Heart left ventricle (tissue), 16 donors: ENCODE measurements around the gene PCGF3. TPM values are rescaled to one million over a fixed set of nuclear protein-coding genes. Genes with fewer than 3 reads are reported as not detected.

Experiments used
- ATAC-seq, 4 donors: fragments of 200-7000 bp; cut with Tn5 transposase; one replicate each; pipeline ENCODE4 v1.9.1; 2020 to 2022; ENCODE audit warnings: moderate library complexity in 4 of 4, mild to moderate bottlenecking in 3 of 4, moderate number of reproducible peaks in 1 of 4
- DNase-seq, 5 donors: peaks; one replicate each; pipeline ENCODE4 v3.0.0-alpha.2; 2020
- H3K27ac ChIP-seq, 12 donors: fragments of 200-600 bp; sonication (generic) in 4 of 12; one replicate each; pipeline versions ENCODE4 v1.5.0 to v1.8.0; 2016 to 2022; ENCODE audit warnings: mild to moderate bottlenecking in 2 of 12
- H3K27me3 ChIP-seq, 9 donors: fragments of 200-600 bp; sonication (generic) in 2 of 9; one replicate each; pipeline versions ENCODE4 v1.5.1 to v1.8.0; 2016 to 2022; ENCODE audit warnings: mild to moderate bottlenecking in 3 of 9
- H3K36me3 ChIP-seq, 9 donors: fragments of 200-600 bp; sonication (generic) in 2 of 9; one replicate each; pipeline versions ENCODE4 v1.5.0 to v1.8.0; 2018 to 2022; ENCODE audit warnings: mild to moderate bottlenecking in 2 of 9
- H3K4me1 ChIP-seq, 12 donors: fragments of 200-600 bp; sonication (generic) in 4 of 12; one replicate each; pipeline versions ENCODE4 v1.5.0 to v1.8.0; 2016 to 2022; ENCODE audit warnings: mild to moderate bottlenecking in 3 of 12
- H3K4me3 ChIP-seq, 12 donors: fragments of 200-600 bp; sonication (generic) in 4 of 12; one replicate each; pipeline versions ENCODE4 v1.5.0 to v1.8.0; 2017 to 2022; ENCODE audit warnings: mild to moderate bottlenecking in 9 of 12, moderate library complexity in 4 of 12
- H3K9me3 ChIP-seq, 12 donors: fragments of 200-600 bp; sonication (generic) in 4 of 12; one replicate each; pipeline versions ENCODE4 v1.5.0 to v1.8.0; 2016 to 2022; ENCODE audit warnings: mild to moderate bottlenecking in 1 of 12
- CTCF ChIP-seq, 12 donors: fragments of 200-600 bp; sonication (generic) in 4 of 12; IDR thresholded peaks; one replicate each; pipeline versions ENCODE4 v1.5.0 to v1.8.0; 2018 to 2022; ENCODE audit warnings: antibody characterized with exemption in 12 of 12, mild to moderate bottlenecking in 5 of 12
- POLR2A ChIP-seq, 2 donors: fragments of 450-650 bp; IDR thresholded peaks; one replicate each; pipeline ENCODE4 v1.6.1; 2017; ENCODE audit warnings: antibody characterized with exemption in 2 of 2, mild to moderate bottlenecking in 2 of 2, moderate library complexity in 2 of 2
- WGBS, 4 donors: extraction: QIAGEN DNeasy Blood & Tissue Kit in 2 of 4; methylation state at CpG; one replicate each; pipeline versions ENCODE4 v1.1.5 to v1.1.7; 2013 to 2018; 5-methylcytosine and 5-hydroxymethylcytosine counted together
- intact Hi-C, 10 donors: fragments of 100-400 bp; cut with DNase I; formaldehyde crosslinking; loops; one replicate each; pipeline versions ENCODE4 v1.11.1 to v1.14.2; 2022
- polyA plus RNA-seq, 2 donors: library from polyadenylated mRNA; stranded (reverse); fragments of 200-250 nt; gene quantifications; one replicate each; pipeline ENCODE4 v1.2.3, GENCODE V29; 2013
- total RNA-seq, 9 donors: library from RNA; depleted of rRNA in 2 of 9; stranded (reverse); fragments of >200 nt in 2 of 9; fragmentation: NEBNext Ultra II Directional in 3 of 9; extraction: Animal tissue kit (Norgen Biotek cat#: 25700) in 3 of 9; gene quantifications; one replicate each; pipeline versions ENCODE4 v1.1.0 to v1.2.4, GENCODE V29; 2016 to 2023
- donor health status: ischemic (EF 13 %, LVEDD 7.1; RV severe dilation, severe dysfunction).
- donor health status: healthy with polysubstance abuse.
- donor health status: DM: no; HTN: yes; CAD: no.
- donor health status: DM: no; HTN: no; CAD: no.
- donor health status: ischemic (EF 25% LVEDD 6.9; RV normal size, moderate dysfunction).
- donor health status: ischemic (EF 25% LVEDD 5.7; RV mildly dilated, moderate dysfunction).
- donor health status: healthy.
- donor health status: DM: yes; HTN: yes; CAD: no.
- donor health status: ischemic (EF 35%, LVEDD 5.7; RV mildly dilated, moderate dysfunction).
- donor health status: nonischemic (EF 11% LVEDD 7.7; RV severe dilation, severe dysfunction).
- donor health status: DM: yes; HTN: yes; CAD: no.
- donor health status: PGD.
- donor health status: ischemic (EF 29% LVEDD 5.4; RV normal size, mild dysfunction).
- donor health status: nonischemic (EF 23%, LVEDD 6.1; RV moderate dilation, normal function).

Gene PCGF3
- total and polyA plus RNA-seq, 11 donors: 16.2 to 45.7 (median 22.5) TPM

- TF ChIP-seq POLR2A (IDR thresholded peaks at IDR 0.05): no peak
- no peak for TF ChIP-seq CTCF (IDR thresholded peaks at IDR 0.05)
- intact Hi-C loops: no loop called here
- H3K9me3 ChIP-seq: peaks cover 0 to 4% (median 0%) of the 10 kb centered on the region in 12 donors
- H3K27ac ChIP-seq: no peak overlapping the region
- H3K36me3 ChIP-seq: no peaks in the 10 kb centered on the region
- no peak overlapping the region for H3K4me3 ChIP-seq
- 45 to 50% (median 47%) methylated on average over 11 of the region's 11 CpGs for WGBS, 4 donors
- ATAC-seq (no peak), DNase-seq (no peak)
- no peaks in the 10 kb centered on the region for H3K4me1 ChIP-seq
- H3K27me3 ChIP-seq: peaks cover 3 to 62% (median 15%) of the 10 kb centered on the region in 9 donors
Measured at GRCh38 chr4:815464-816146, 110.0 kb downstream of the PCGF3 start.

GRCh38 chr4:818106-818921 lies 112.7 kb downstream of the PCGF3 start:
- H3K4me1 ChIP-seq: no peaks in the 10 kb centered on the region
- no peak overlapping the region for H3K27ac ChIP-seq
- no peaks in the 10 kb centered on the region for H3K36me3 ChIP-seq
- intact Hi-C loops: no loop called here
- TF ChIP-seq CTCF (IDR thresholded peaks at IDR 0.05) (no peak), POLR2A (IDR thresholded peaks at IDR 0.05) (no peak)
- no peak overlapping the region for H3K4me3 ChIP-seq
- DNase-seq: peak in 1 of 5 donors; percentile 8
- WGBS, 4 donors: 82 to 86% (median 84%) methylated on average over 24 to 42 of the region's 42 CpGs
- ATAC-seq: no peak
- H3K9me3 ChIP-seq: peaks cover 0 to 4% (median 0%) of the 10 kb centered on the region in 12 donors
- peaks cover 4 to 59% (median 16%) of the 10 kb centered on the region in 9 donors for H3K27me3 ChIP-seq

GRCh38 chr4:819401-820229 lies 114.0 kb downstream of the PCGF3 start:
- H3K4me3 ChIP-seq: no peak overlapping the region
- H3K4me1 ChIP-seq: peaks cover 0 to 2% (median 0%) of the 10 kb centered on the region in 12 donors
- H3K36me3 ChIP-seq: no peaks in the 10 kb centered on the region
- WGBS, 4 donors: 78 to 80% (median 79%) methylated on average over 20 of the region's 20 CpGs
- intact Hi-C loops: no loop called here
- no peak overlapping the region for H3K27ac ChIP-seq
- ATAC-seq (no peak), DNase-seq (no peak)
- peaks cover 0 to 4% (median 0%) of the 10 kb centered on the region in 12 donors for H3K9me3 ChIP-seq
- no peak for TF ChIP-seq POLR2A (IDR thresholded peaks at IDR 0.05)
- TF ChIP-seq CTCF (IDR thresholded peaks at IDR 0.05): no peak
- peaks cover 12 to 59% (median 27%) of the 10 kb centered on the region in 9 donors for H3K27me3 ChIP-seq

Other genes with a start within 250 kb of the PCGF3 start
- 10 to 100 TPM in 7 of 9 donors, 1 to 10 TPM in 2; 5.5 to 20.3 (median 12.5) TPM for gene ZNF721, start 206.7 kb upstream of the PCGF3 start, total RNA-seq
- gene ZNF721, start 206.7 kb upstream of the PCGF3 start, polyA plus RNA-seq: 1 to 10 TPM; 8.0 to 8.2 TPM
- 10 to 100 TPM; 11.2 to 26.9 (median 14.9) TPM for gene PIGG, start 206.6 kb upstream of the PCGF3 start, total RNA-seq
- 10 to 100 TPM; 14.0 to 19.4 TPM for gene PIGG, start 206.6 kb upstream of the PCGF3 start, polyA plus RNA-seq
- not detected for gene TMEM271, start 129.5 kb upstream of the PCGF3 start, total RNA-seq
- gene TMEM271, start 129.5 kb upstream of the PCGF3 start, polyA plus RNA-seq: not detected
- gene PDE6B, start 80.3 kb upstream of the PCGF3 start, total RNA-seq: 1 to 10 TPM in 8 of 9 donors, under 1 TPM in 1; 0.98 to 8.4 (median 3.6) TPM
- 1 to 10 TPM in 1 of 2 donors, under 1 TPM in 1; 0.61 to 1.9 TPM for gene PDE6B, start 80.3 kb upstream of the PCGF3 start, polyA plus RNA-seq
- gene ATP5ME, start 31.6 kb upstream of the PCGF3 start, total RNA-seq: 100 to 1,000 TPM; 210 to 906 (median 800) TPM
- gene ATP5ME, start 31.6 kb upstream of the PCGF3 start, polyA plus RNA-seq: 1,000 to 10,000 TPM in 1 of 2 donors, 100 to 1,000 TPM in 1; 552 to 2,413 TPM
- 10 to 100 TPM in 2 of 9 donors, 1 to 10 TPM in 7; 1.4 to 12.9 (median 5.6) TPM for gene MYL5, start 31.3 kb upstream of the PCGF3 start, total RNA-seq
- gene MYL5, start 31.3 kb upstream of the PCGF3 start, polyA plus RNA-seq: 1 to 10 TPM; 2.0 to 4.4 TPM
- 10 to 100 TPM in 3 of 9 donors, 1 to 10 TPM in 6; 5.6 to 20.5 (median 8.9) TPM for gene SLC49A3, start 16.7 kb upstream of the PCGF3 start, total RNA-seq
- gene SLC49A3, start 16.7 kb upstream of the PCGF3 start, polyA plus RNA-seq: 1 to 10 TPM; 5.2 to 9.8 TPM
- 1 to 10 TPM in 7 of 9 donors, under 1 TPM in 2; 0.75 to 7.0 (median 3.3) TPM for gene CPLX1, start 120.3 kb downstream of the PCGF3 start, total RNA-seq
- gene CPLX1, start 120.3 kb downstream of the PCGF3 start, polyA plus RNA-seq: 1 to 10 TPM; 1.5 to 5.9 TPM
- 10 to 100 TPM; 22.8 to 55.1 (median 32.5) TPM for gene GAK, start 226.5 kb downstream of the PCGF3 start, total RNA-seq
- gene GAK, start 226.5 kb downstream of the PCGF3 start, polyA plus RNA-seq: 10 to 100 TPM; 51.8 to 52.3 TPM
- gene TMEM175, start 226.6 kb downstream of the PCGF3 start, total RNA-seq: 10 to 100 TPM; 16.6 to 34.6 (median 20.1) TPM
- gene TMEM175, start 226.6 kb downstream of the PCGF3 start, polyA plus RNA-seq: 10 to 100 TPM; 14.2 to 28.8 TPM